Activated CD4-positive, CD25-positive, alpha-beta regulatory T cell treated with anti-CD3 and anti-CD28 coated beads, Interleukin-2, amount 50 U/mL, for 16 hours (primary cell): ENCODE measurements around the gene ZSCAN18.

Experiments used
- DNase-seq: peaks from one replicate; pipeline ENCODE4 v3.0.0-alpha.2; 2020; ENCODE audit warnings: low read depth, low spot score

ZSCAN18 gene

GRCh38 chr19:58044886-58045285 lies 53.1 kb downstream of the ZSCAN18 start:
- no peak for DNase-seq

- DNase-seq: no peak
These were observed 53.6 kb downstream of the ZSCAN18 start for GRCh38 chr19:58044391-58044790.

GRCh38 chr19:58042495-58043340 lies 55.3 kb downstream of the ZSCAN18 start:
- DNase-seq: no peak

GRCh38 chr19:58040751-58041525 lies 57.1 kb downstream of the ZSCAN18 start:
- DNase-seq: no peak

GRCh38 chr19:58038688-58039204 lies 59.3 kb downstream of the ZSCAN18 start:
- no peak for DNase-seq

- DNase-seq: no peak
These were observed 59.9 kb downstream of the ZSCAN18 start for GRCh38 chr19:58037927-58038687.

GRCh38 chr19:58035863-58036262 lies 62.2 kb downstream of the ZSCAN18 start:
- DNase-seq: no peak

GRCh38 chr19:58034477-58034793 lies 63.6 kb downstream of the ZSCAN18 start:
- DNase-seq: no peak
